K562 (cell line): ENCODE results near the gene ZNF189.

Source experiments
- GABPB1 ChIP-seq: sonication (generic); formaldehyde crosslinking; IDR thresholded peaks from 2 replicates; pipeline ENCODE4 v1.8.0; 2022; ENCODE audit warnings: mild to moderate bottlenecking, missing genetic modification reagents
- GATAD2B ChIP-seq: fragments of 450-650 bp; IDR thresholded peaks from 2 replicates; pipeline ENCODE4 v1.6.1; 2017; ENCODE audit warnings: mild to moderate bottlenecking, borderline replicate concordance
- NFATC3 ChIP-seq: fragments of 450-650 bp; IDR thresholded peaks from 2 replicates; pipeline ENCODE4 v1.6.1; 2017; ENCODE audit warnings: mild to moderate bottlenecking
- POLR2A ChIP-seq: fragments of 450-650 bp; conservative IDR thresholded peaks from 2 replicates; pipeline ENCODE4 v1.6.1; 2016
- SMARCE1 ChIP-seq: fragments of 450-650 bp; IDR thresholded peaks from 2 replicates; pipeline ENCODE4 v1.7.1; 2016; ENCODE audit warnings: mild to moderate bottlenecking
- TF ChIP-seq, protein P1 (sequence below): sonication (generic); formaldehyde crosslinking; IDR thresholded peaks from 2 replicates; pipeline ENCODE4 v1.9.0; 2022; ENCODE audit warnings: mild to moderate bottlenecking, missing genetic modification reagents
- TF ChIP-seq, protein P2 (sequence below), 3 experiments: IDR thresholded peaks in 2 of 3; conservative IDR thresholded peaks in 1 of 3; 2 replicates each; pipeline ENCODE4 v1.5.1; 2011 to 2012; ENCODE audit warnings: low read length in 3 of 3, mild to moderate bottlenecking in 3 of 3, control low read depth in 2 of 3, improper control_type of control experiment in 1 of 3, inconsistent platforms in 1 of 3, low read depth in 1 of 3, mixed read lengths in 1 of 3, moderate library complexity in 1 of 3; ENCODE audit not compliant: insufficient read depth in 2 of 3
- TF ChIP-seq, protein P3 (sequence below), 2 experiments: fragments of 200-800 bp in 1 of 2; sonication (Bioruptor generic) in 1 of 2; sonication (generic) in 1 of 2; formaldehyde crosslinking in 1 of 2; IDR thresholded peaks in 1 of 2; conservative IDR thresholded peaks in 1 of 2; 2 replicates each; pipeline versions ENCODE4 v1.5.0 to v1.6.1; 2016 to 2020; ENCODE audit warnings: missing compliant biosample characterization in 1 of 2, missing genetic modification characterization in 1 of 2, missing genetic modification reagents in 1 of 2
- TF ChIP-seq, protein P4 (sequence below): sonication (generic); formaldehyde crosslinking; IDR thresholded peaks from 2 replicates; pipeline ENCODE4 v1.8.1; 2023; ENCODE audit warnings: mild to moderate bottlenecking, missing genetic modification reagents, moderate library complexity
- TF ChIP-seq, protein P5 (sequence below), 2 experiments: fragments of 450-650 bp in 1 of 2; sonication (generic) in 1 of 2; formaldehyde crosslinking in 1 of 2; IDR thresholded peaks; 2 replicates each; pipeline versions ENCODE4 v1.7.1 to v1.9.0; 2016 to 2022; ENCODE audit warnings: inconsistent platforms in 1 of 2, mild to moderate bottlenecking in 1 of 2, missing genetic modification reagents in 1 of 2
- TF ChIP-seq, protein P6 (sequence below): fragments of 450-650 bp; IDR thresholded peaks from 2 replicates; pipeline ENCODE4 v1.6.1; 2016; ENCODE audit warnings: missing biosample characterization, missing genetic modification characterization
- TF ChIP-seq, protein P7 (sequence below): fragments of 450-650 bp; formaldehyde crosslinking; IDR thresholded peaks from 2 replicates; pipeline ENCODE4 v1.4.0; 2022; ENCODE audit warnings: missing genetic modification characterization

DNA sequence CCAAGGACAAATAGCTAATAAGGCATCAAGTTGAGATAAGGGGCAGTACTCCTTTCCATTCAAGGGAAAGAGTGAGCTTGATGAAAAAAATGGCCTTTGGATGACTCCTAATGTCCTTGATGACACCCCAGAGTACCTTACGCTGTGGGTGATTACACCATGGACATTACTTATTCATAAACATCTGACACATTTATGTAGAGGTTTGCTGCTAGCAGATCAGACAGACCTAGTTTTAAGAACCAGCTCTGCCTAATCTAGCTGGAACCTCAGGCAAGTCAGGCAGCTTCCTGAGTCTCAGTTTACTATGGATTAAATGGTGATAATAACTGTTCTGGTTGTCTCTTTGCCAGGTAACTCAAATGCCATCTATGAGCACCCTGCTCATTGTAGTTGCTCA, 34.1 kb downstream of the ZNF189 start:
- TF ChIP-seq, protein P1, sequence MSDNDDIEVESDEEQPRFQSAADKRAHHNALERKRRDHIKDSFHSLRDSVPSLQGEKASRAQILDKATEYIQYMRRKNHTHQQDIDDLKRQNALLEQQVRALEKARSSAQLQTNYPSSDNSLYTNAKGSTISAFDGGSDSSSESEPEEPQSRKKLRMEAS (CRISPR knock-in tag) = no peak
- TF ChIP-seq, protein P2, sequence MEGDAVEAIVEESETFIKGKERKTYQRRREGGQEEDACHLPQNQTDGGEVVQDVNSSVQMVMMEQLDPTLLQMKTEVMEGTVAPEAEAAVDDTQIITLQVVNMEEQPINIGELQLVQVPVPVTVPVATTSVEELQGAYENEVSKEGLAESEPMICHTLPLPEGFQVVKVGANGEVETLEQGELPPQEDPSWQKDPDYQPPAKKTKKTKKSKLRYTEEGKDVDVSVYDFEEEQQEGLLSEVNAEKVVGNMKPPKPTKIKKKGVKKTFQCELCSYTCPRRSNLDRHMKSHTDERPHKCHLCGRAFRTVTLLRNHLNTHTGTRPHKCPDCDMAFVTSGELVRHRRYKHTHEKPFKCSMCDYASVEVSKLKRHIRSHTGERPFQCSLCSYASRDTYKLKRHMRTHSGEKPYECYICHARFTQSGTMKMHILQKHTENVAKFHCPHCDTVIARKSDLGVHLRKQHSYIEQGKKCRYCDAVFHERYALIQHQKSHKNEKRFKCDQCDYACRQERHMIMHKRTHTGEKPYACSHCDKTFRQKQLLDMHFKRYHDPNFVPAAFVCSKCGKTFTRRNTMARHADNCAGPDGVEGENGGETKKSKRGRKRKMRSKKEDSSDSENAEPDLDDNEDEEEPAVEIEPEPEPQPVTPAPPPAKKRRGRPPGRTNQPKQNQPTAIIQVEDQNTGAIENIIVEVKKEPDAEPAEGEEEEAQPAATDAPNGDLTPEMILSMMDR (IDR thresholded peaks at IDR 0.05 in 2 of 3, conservative IDR thresholded peaks at IDR 0.05 in 1 of 3; ENCODE audit: insufficient read depth in 2 of 3, low read depth in 1 of 3, low read length in 3 of 3) = no peak
- TF ChIP-seq NFATC3 (no peak), POLR2A (no peak), SMARCE1 (no peak), GABPB1 (CRISPR knock-in tag) (no peak), GATAD2B (no peak)
- TF ChIP-seq, protein P3, sequence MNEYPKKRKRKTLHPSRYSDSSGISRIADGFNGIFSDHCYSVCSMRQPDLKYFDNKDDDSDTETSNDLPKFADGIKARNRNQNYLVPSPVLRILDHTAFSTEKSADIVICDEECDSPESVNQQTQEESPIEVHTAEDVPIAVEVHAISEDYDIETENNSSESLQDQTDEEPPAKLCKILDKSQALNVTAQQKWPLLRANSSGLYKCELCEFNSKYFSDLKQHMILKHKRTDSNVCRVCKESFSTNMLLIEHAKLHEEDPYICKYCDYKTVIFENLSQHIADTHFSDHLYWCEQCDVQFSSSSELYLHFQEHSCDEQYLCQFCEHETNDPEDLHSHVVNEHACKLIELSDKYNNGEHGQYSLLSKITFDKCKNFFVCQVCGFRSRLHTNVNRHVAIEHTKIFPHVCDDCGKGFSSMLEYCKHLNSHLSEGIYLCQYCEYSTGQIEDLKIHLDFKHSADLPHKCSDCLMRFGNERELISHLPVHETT (CRISPR knock-in tag; conservative IDR thresholded peaks at IDR 0.05 in 1 of 2, IDR thresholded peaks at IDR 0.05 in 1 of 2) = no peak
- TF ChIP-seq, protein P4, sequence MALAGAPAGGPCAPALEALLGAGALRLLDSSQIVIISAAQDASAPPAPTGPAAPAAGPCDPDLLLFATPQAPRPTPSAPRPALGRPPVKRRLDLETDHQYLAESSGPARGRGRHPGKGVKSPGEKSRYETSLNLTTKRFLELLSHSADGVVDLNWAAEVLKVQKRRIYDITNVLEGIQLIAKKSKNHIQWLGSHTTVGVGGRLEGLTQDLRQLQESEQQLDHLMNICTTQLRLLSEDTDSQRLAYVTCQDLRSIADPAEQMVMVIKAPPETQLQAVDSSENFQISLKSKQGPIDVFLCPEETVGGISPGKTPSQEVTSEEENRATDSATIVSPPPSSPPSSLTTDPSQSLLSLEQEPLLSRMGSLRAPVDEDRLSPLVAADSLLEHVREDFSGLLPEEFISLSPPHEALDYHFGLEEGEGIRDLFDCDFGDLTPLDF (CRISPR knock-in tag) = no peak
- TF ChIP-seq, protein P5, sequence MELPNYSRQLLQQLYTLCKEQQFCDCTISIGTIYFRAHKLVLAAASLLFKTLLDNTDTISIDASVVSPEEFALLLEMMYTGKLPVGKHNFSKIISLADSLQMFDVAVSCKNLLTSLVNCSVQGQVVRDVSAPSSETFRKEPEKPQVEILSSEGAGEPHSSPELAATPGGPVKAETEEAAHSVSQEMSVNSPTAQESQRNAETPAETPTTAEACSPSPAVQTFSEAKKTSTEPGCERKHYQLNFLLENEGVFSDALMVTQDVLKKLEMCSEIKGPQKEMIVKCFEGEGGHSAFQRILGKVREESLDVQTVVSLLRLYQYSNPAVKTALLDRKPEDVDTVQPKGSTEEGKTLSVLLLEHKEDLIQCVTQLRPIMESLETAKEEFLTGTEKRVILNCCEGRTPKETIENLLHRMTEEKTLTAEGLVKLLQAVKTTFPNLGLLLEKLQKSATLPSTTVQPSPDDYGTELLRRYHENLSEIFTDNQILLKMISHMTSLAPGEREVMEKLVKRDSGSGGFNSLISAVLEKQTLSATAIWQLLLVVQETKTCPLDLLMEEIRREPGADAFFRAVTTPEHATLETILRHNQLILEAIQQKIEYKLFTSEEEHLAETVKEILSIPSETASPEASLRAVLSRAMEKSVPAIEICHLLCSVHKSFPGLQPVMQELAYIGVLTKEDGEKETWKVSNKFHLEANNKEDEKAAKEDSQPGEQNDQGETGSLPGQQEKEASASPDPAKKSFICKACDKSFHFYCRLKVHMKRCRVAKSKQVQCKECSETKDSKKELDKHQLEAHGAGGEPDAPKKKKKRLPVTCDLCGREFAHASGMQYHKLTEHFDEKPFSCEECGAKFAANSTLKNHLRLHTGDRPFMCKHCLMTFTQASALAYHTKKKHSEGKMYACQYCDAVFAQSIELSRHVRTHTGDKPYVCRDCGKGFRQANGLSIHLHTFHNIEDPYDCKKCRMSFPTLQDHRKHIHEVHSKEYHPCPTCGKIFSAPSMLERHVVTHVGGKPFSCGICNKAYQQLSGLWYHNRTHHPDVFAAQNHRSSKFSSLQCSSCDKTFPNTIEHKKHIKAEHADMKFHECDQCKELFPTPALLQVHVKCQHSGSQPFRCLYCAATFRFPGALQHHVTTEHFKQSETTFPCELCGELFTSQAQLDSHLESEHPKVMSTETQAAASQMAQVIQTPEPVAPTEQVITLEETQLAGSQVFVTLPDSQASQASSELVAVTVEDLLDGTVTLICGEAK (IDR thresholded peaks at IDR 0.05) = no peak
- TF ChIP-seq, protein P5 (CRISPR knock-in tag; IDR thresholded peaks at IDR 0.05) = no peak
- TF ChIP-seq, protein P6, sequence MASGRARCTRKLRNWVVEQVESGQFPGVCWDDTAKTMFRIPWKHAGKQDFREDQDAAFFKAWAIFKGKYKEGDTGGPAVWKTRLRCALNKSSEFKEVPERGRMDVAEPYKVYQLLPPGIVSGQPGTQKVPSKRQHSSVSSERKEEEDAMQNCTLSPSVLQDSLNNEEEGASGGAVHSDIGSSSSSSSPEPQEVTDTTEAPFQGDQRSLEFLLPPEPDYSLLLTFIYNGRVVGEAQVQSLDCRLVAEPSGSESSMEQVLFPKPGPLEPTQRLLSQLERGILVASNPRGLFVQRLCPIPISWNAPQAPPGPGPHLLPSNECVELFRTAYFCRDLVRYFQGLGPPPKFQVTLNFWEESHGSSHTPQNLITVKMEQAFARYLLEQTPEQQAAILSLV (tag) = no peak
- TF ChIP-seq, protein P7, sequence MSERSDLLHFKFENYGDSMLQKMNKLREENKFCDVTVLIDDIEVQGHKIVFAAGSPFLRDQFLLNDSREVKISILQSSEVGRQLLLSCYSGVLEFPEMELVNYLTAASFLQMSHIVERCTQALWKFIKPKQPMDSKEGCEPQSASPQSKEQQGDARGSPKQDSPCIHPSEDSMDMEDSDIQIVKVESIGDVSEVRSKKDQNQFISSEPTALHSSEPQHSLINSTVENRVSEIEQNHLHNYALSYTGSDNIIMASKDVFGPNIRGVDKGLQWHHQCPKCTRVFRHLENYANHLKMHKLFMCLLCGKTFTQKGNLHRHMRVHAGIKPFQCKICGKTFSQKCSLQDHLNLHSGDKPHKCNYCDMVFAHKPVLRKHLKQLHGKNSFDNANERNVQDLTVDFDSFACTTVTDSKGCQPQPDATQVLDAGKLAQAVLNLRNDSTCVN (CRISPR knock-in tag) = no peak
